ENCODE measurements around the gene USO1.
A peak's percentile ranks its signal among the peaks of the same experiment; 100 is the strongest.

Gene USO1

GRCh38 chr4:75741027-75741426, 16.6 kb downstream of the USO1 start:
- no peak for TF ChIP-seq ZFX (IDR thresholded peaks at IDR 0.05; ENCODE audit: borderline replicate concordance)
- no peak for TF ChIP-seq CTCF (IDR thresholded peaks at IDR 0.05)
- H3K27ac ChIP-seq: 0 out of 2 replicates have a peak overlapping the region, but pooled peaks have one; percentile 13

- no peak overlapping the region for H3K27ac ChIP-seq
- TF ChIP-seq ZFX (IDR thresholded peaks at IDR 0.05; ENCODE audit: borderline replicate concordance): no peak
These were observed 18.1 kb downstream of the USO1 start for GRCh38 chr4:75742451-75742850.

GRCh38 chr4:75745161-75745560, 20.8 kb downstream of the USO1 start:
- TF ChIP-seq CTCF (IDR thresholded peaks at IDR 0.05) (no peak), ZFX (IDR thresholded peaks at IDR 0.05; ENCODE audit: borderline replicate concordance) (no peak)
- no peak overlapping the region for H3K27ac ChIP-seq

GRCh38 chr4:75745721-75746199, 21.4 kb downstream of the USO1 start:
- no peak overlapping the region for H3K27ac ChIP-seq

GRCh38 chr4:75752637-75753036, 28.3 kb downstream of the USO1 start:
- H3K27ac ChIP-seq: no peak overlapping the region
- no peak for TF ChIP-seq CTCF (IDR thresholded peaks at IDR 0.05)
- no peak for TF ChIP-seq ZFX (IDR thresholded peaks at IDR 0.05; ENCODE audit: borderline replicate concordance)

More at GRCh38 chr4:75745721-75746199, 21.4 kb downstream of the USO1 start:
- TF ChIP-seq ZFX (IDR thresholded peaks at IDR 0.05; ENCODE audit: borderline replicate concordance) (no peak), CTCF (IDR thresholded peaks at IDR 0.05) (no peak)

GRCh38 chr4:75769036-75769435, 44.7 kb downstream of the USO1 start:
- no peak overlapping the region for H3K27ac ChIP-seq
- TF ChIP-seq CTCF (IDR thresholded peaks at IDR 0.05): no peak

- no peak overlapping the region for H3K27ac ChIP-seq
- TF ChIP-seq ZFX (IDR thresholded peaks at IDR 0.05; ENCODE audit: borderline replicate concordance) (no peak), CTCF (IDR thresholded peaks at IDR 0.05) (no peak)
These were observed 47.2 kb downstream of the USO1 start for GRCh38 chr4:75771607-75772006.

GRCh38 chr4:75777589-75777988, 53.2 kb downstream of the USO1 start:
- H3K27ac ChIP-seq: no peak overlapping the region
- TF ChIP-seq ZFX (IDR thresholded peaks at IDR 0.05; ENCODE audit: borderline replicate concordance) (no peak), CTCF (IDR thresholded peaks at IDR 0.05) (no peak)
